SJCRH30 (cell line): ENCODE measurements around the gene CADM2. TPM values are rescaled to one million over a fixed set of nuclear protein-coding genes. Genes with fewer than 3 reads are reported as not detected.

Experiments
- DNase-seq, 2 experiments: peaks; one replicate each; pipeline ENCODE4 v3.0.0-alpha.2; 2015 to 2020
- H3K27ac ChIP-seq: fragments of 250-450 bp; sonication (Bioruptor Pico); 2 replicates; pipeline ENCODE4 v1.5.1; 2020; ENCODE audit warnings: mild to moderate bottlenecking, moderate library complexity
- H3K27me3 ChIP-seq: fragments of 250-450 bp; sonication (Bioruptor Pico); 2 replicates; pipeline ENCODE4 v1.5.1; 2020; ENCODE audit warnings: mild to moderate bottlenecking, moderate library complexity
- H3K36me3 ChIP-seq: fragments of 250-450 bp; sonication (Bioruptor Pico); 2 replicates; pipeline ENCODE4 v1.5.1; 2020; ENCODE audit warnings: mild to moderate bottlenecking, moderate library complexity
- H3K4me1 ChIP-seq: fragments of 250-450 bp; sonication (Bioruptor Pico); 2 replicates; pipeline ENCODE4 v1.5.1; 2020; ENCODE audit warnings: mild to moderate bottlenecking, moderate library complexity
- H3K4me3 ChIP-seq: fragments of 250-450 bp; sonication (Bioruptor Pico); 2 replicates; pipeline ENCODE4 v1.5.1; 2020; ENCODE audit warnings: mild to moderate bottlenecking, moderate library complexity
- H3K9me3 ChIP-seq: fragments of 250-450 bp; sonication (Bioruptor Pico); replicated peaks from 2 replicates; pipeline ENCODE4 v1.5.1; 2020; ENCODE audit warnings: mild to moderate bottlenecking, moderate library complexity
- total RNA-seq: library from RNA; depleted of rRNA; stranded (reverse); fragments of >200 nt; shearing (Covaris generic); gene quantifications from 2 replicates; pipeline ENCODE4 v1.2.3, GENCODE V29; 2014

The CADM2 gene
- total RNA-seq, 1 experiment from 2014 or later, result 20.8 TPM

DNA sequence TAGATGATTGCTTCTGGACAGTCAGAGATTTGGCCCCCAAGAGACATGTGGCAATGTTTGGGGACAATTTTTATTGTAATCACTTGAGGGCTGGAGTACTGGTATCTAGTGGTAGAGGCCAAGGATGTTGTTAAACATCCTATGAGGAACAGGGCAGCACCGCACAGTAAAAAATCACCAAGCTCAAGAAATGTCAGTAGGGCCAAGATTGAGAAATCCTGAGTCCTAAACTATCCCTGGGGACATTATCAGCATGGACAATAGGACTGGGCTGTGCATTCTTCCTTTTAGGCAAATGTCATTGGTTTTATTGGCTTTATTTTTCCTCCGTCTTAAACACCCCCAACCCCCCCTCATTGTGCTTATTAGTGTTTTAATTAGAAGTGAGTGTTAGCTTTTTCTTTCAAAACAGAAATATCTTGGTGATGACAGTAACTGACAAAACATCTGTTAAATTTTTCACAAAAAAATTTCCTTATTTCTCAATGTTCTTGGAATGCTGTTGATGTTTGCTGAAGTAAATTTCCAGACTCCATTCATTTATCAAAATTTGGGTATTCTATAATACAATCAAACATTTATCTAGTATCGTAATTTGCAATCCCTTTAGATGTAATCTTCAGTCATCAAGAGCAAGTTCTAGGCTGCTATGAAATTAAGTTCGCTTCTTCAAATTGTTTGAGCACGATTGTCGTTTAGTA is 1087.8 kb downstream of the CADM2 start:
- DNase-seq, result no peak
- Histone ChIP-seq H3K4me3 (no peak overlapping the region), H3K36me3 (no peaks in the 10 kb centered on the region), H3K27me3 (no peaks in the 10 kb centered on the region), H3K27ac (no peak overlapping the region), H3K4me1 (no peaks in the 10 kb centered on the region), H3K9me3 (no peaks in the 10 kb centered on the region)

DNA sequence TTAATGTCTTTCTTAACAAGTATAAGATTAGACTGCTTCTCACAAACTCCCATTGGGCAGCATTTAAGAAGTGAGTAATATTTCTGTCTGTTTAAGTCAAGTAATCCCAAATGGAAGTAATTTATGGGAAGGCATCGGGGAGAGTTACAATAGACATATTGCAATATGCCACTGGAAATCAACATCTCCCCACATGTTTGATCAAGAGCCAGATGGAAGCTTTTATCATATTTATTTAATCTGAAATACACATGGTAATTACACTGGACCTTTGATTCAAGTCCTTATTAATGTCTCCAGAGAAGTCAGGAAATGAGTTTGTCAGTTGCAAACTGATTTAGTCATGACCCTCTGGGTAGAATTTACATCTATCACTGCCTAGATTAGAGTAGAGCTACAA is 1088.4 kb downstream of the CADM2 start:
- no peaks in the 10 kb centered on the region for H3K4me1 ChIP-seq
- no peaks in the 10 kb centered on the region for H3K9me3 ChIP-seq
- DNase-seq, result no peak
- no peaks in the 10 kb centered on the region for H3K27me3 ChIP-seq
- no peak overlapping the region for H3K27ac ChIP-seq
- H3K4me3 ChIP-seq, result no peak overlapping the region
- no peaks in the 10 kb centered on the region for H3K36me3 ChIP-seq

- no peak for DNase-seq
- Histone ChIP-seq H3K4me1 (no peaks in the 10 kb centered on the region), H3K27ac (no peak overlapping the region), H3K27me3 (no peaks in the 10 kb centered on the region), H3K4me3 (no peak overlapping the region), H3K9me3 (no peaks in the 10 kb centered on the region), H3K36me3 (no peaks in the 10 kb centered on the region)
These were observed 1092.3 kb downstream of the CADM2 start for GRCh38 chr3:86051058-86051457.

- DNase-seq, result no peak
- Histone ChIP-seq H3K4me1 (no peaks in the 10 kb centered on the region), H3K9me3 (no peaks in the 10 kb centered on the region), H3K36me3 (no peaks in the 10 kb centered on the region), H3K27ac (no peak overlapping the region), H3K4me3 (no peak overlapping the region), H3K27me3 (no peaks in the 10 kb centered on the region)
These were observed 1097.2 kb downstream of the CADM2 start for GRCh38 chr3:86056032-86056431.

DNA sequence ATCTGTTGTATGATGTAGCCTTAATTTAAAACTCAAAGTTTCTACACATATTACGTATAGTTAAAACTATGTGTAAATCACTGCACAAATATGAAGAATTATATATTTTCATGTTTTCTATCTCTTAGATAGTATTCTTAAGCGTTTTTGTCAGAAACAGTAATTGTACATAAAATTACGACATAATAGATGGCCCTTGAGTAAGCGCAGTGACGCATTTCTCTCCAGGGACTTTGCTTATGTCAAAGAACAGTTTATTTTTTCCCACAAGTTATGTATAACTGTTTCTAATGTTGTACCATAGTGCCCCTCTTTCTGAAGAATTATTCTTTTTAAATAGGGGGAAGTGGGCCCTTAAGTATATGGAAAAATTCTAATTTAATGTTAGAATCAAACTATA is 1098.2 kb downstream of the CADM2 start:
- H3K27me3 ChIP-seq, result no peaks in the 10 kb centered on the region
- H3K4me3 ChIP-seq, result no peak overlapping the region
- H3K27ac ChIP-seq, result no peak overlapping the region
- no peaks in the 10 kb centered on the region for H3K4me1 ChIP-seq
- DNase-seq, result no peak
- H3K36me3 ChIP-seq, result no peaks in the 10 kb centered on the region
- no peaks in the 10 kb centered on the region for H3K9me3 ChIP-seq

- Histone ChIP-seq H3K27ac (no peak overlapping the region), H3K9me3 (no peaks in the 10 kb centered on the region), H3K4me3 (no peak overlapping the region), H3K36me3 (no peaks in the 10 kb centered on the region), H3K4me1 (no peaks in the 10 kb centered on the region), H3K27me3 (no peaks in the 10 kb centered on the region)
- no peak for DNase-seq
These were observed 1115.0 kb downstream of the CADM2 start for GRCh38 chr3:86073799-86074198.

- no peak overlapping the region for H3K27ac ChIP-seq
- H3K9me3 ChIP-seq, result no peaks in the 10 kb centered on the region
- H3K4me1 ChIP-seq, result no peaks in the 10 kb centered on the region
- H3K4me3 ChIP-seq, result no peak overlapping the region
- no peaks in the 10 kb centered on the region for H3K36me3 ChIP-seq
- no peaks in the 10 kb centered on the region for H3K27me3 ChIP-seq
- no peak for DNase-seq
These were observed 1128.5 kb downstream of the CADM2 start for GRCh38 chr3:86087160-86087871.

GRCh38 chr3:86104154-86104553 is 1145.4 kb downstream of the CADM2 start:
- Histone ChIP-seq H3K4me3 (no peak overlapping the region), H3K27me3 (no peaks in the 10 kb centered on the region), H3K36me3 (no peaks in the 10 kb centered on the region), H3K4me1 (no peaks in the 10 kb centered on the region), H3K9me3 (no peaks in the 10 kb centered on the region), H3K27ac (no peak overlapping the region)
- no peak for DNase-seq

DNA sequence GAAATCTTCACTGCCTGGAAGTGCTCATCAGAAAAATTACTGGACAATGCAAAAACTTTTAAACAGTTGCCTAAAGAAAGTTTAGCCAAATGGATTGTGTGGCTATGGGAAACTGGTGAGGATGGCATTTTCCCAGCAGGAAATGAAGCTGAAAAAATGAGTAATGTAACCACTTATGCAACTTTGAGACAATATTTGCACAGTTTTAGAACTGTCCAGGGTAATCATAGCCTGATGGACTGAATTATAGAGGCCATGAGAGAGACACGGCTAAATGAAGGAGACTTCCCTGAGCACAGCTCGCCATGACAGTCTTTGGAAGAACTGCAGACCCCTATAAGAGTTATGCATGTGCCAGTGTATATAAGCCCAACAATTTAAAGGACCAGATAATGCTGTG is 1150.6 kb downstream of the CADM2 start:
- Histone ChIP-seq H3K27ac (no peak overlapping the region), H3K9me3 (no peaks in the 10 kb centered on the region), H3K4me1 (no peaks in the 10 kb centered on the region), H3K36me3 (no peaks in the 10 kb centered on the region), H3K4me3 (no peak overlapping the region), H3K27me3 (no peaks in the 10 kb centered on the region)
- no peak for DNase-seq
